Measurements from ENCODE around the gene AK8. TPM values are rescaled to one million over a fixed set of nuclear protein-coding genes. Genes with fewer than 3 reads are reported as not detected.

Gene AK8
- total RNA-seq, 1 donor from 2014 or later = under 0.01 TPM

DNA sequence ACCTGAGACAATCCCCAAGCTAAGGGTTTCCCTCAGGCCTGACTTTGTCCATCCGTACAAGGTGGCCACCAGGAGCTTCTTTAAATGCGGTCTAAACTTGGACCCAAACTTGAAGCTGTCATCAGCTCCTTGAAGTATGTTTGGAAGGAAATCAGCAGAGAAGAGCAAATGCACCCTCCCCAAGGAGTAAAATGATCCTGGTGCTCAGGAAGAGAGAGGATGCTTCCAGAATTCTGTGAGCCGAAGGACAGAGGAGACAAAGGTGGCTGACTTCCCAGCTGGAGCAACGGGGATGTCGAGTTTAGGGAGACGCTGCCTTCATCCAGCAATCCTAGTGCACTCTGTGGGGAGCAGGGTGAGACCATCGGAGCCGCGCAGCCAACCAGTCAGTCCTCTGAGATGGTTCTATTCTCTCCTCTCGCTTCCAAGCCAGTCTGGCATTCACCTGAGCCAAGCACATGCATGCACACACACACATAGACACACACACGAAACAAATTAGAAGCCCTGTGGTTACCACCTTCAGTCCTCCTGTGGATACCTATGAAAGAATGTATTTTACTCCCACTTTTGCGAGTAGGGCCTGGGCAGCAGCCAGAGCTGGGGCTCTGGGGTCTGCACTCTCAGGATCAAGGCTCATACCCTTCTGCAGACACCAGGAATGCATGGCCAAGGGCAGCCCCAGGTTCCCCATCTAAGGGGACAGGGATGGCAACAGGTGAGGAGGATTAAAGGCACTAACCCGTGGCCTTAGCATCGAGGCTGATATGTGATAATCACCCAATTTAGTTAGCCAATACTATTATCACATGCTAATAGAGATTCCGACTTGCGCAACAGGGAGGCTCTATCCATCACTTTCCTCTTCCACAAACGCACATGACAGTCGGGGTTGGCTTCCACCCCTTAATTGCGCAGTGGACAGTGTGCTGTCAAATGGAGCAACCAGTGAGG lies 132.1 kb downstream of the AK8 start:
- no peak for DNase-seq (ENCODE audit: low read depth in 2 of 2)

- DNase-seq (ENCODE audit: low read depth in 2 of 2) = peak in 1 of 2 donors; percentile 15
Measured at GRCh38 chr9:132744881-132745755, 133.0 kb downstream of the AK8 start.

DNA sequence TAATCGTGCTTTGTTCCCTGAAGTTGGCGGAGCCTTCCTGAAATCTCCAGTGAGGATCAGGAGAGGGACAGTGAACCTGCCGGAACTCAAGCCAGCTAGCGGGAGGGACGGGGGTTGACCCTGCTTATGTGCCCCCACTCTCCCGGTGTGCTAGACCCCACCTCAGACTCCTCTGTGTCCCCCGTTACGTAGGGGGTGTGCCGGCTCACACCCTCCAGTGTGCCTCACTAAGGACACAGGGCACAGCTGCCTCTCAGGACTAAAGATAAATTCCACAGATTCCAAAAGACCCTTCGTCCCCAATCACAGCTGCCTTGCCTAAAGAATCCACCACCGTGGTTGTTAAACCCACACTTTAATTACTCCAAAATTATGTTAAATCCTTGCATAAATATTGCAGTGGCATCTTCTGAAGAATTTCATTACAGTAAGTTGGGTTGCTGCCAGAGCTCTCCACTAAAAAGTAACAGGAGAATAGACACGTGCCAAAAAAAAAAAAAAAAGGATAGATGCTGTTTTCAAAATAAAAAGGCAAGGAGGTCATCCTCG lies 134.1 kb downstream of the AK8 start:
- DNase-seq (ENCODE audit: low read depth in 2 of 2) = no peak

DNA sequence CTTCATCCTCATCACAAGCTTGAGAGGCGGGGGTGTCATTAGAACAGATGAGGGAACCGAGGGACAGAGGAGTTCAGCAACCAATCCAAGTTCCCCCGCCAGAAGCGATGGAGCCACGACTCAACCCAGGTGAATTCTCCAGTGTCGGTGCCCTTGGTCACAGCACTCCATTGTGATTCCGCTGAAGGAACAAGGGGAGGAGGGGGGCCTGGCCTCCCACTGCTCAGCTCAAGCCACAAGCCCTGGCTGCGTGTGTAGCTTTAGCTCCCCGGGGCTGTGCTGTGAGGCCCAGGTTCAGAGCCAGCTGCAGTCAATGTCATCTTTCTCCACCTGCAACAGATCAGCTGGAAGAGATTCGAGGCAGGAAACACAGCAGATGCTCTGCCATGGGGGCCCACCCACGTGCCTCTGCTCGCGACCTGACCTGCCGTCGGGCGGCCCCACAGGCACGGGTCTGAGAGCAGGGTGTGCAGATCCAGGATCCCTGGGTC lies 135.2 kb downstream of the AK8 start:
- no peak for DNase-seq (ENCODE audit: low read depth in 2 of 2)

GRCh38 chr9:132740526-132741309 lies 137.4 kb downstream of the AK8 start:
- no peak for DNase-seq (ENCODE audit: low read depth in 2 of 2)

DNA sequence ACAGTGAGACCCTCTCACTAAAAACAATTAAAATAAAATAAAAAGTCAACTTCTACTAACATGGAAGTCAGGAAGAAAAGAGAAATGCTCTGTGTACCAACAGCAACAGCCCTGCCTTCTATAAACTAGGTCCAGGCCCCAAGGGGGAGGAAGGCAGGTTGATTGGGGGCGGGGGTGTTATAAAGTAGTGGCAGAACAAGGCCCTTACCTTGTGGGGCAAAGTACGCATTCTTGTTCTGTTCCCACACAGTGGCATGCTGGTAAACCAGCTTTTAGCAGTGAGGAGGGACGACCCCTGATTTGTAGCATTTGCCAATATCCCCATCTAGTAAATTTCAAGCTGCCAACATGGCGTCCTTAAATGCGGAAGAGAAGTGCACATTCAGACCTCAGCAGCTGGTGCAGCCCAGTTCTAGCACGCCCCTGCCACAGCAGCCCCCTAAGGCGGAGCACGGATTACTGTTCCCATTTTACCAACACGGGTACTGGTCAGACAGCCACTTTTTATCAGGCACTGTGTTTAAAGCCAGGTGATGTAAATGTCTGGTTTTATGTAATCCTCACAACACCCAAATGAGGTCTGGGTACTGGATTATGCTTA lies 138.3 kb downstream of the AK8 start:
- no peak for DNase-seq (ENCODE audit: low read depth in 2 of 2)

- DNase-seq (ENCODE audit: low read depth in 2 of 2) = peak in 1 of 2 donors; percentile 3
Measured at GRCh38 chr9:132733260-132733815, 144.7 kb downstream of the AK8 start.

DNA sequence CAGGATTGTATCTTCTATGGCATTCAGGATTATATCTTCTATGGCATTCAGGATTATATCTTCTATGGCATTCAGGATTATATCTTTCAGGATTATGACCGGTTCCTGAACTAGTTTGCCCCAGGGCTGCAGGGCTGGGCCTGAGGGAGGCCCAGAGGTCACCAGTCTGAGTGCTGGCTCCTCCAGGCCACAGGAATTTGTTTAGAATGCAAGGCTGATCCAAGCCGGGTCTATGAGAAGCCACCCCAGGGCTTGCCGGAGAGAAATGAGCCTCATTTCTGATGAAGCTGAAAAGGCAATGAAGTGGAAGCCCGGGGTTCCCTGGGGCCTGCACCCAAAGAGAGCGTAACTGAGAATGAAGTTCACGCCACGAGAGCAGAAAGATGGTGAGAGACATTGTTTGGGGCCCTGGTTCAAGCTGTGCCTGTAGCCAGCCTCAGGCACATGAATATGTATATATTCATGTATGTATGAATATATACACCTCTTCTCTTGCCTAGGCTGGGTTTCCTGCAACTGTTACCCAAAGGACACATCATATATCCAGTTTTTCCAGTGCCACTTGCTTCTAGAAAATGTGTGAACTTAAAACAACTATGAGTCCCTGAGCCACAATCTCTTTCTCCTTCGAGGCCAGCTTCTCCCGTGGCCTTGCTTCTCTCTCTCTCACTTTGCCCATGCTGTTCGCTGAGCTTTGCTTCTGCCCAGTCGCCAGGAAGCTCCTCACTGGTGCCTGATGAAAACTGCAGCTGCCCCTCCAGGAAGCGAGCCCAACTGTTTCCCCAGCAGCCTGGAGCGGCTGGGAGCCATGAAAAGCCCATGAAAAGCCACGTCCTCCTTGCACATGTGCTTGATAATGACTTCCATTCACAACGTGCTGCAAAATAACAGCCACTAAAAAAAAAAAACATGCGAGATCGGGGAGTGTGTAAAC lies 145.5 kb downstream of the AK8 start:
- DNase-seq (ENCODE audit: low read depth in 2 of 2) = peak in 1 of 2 donors; percentile 19

DNA sequence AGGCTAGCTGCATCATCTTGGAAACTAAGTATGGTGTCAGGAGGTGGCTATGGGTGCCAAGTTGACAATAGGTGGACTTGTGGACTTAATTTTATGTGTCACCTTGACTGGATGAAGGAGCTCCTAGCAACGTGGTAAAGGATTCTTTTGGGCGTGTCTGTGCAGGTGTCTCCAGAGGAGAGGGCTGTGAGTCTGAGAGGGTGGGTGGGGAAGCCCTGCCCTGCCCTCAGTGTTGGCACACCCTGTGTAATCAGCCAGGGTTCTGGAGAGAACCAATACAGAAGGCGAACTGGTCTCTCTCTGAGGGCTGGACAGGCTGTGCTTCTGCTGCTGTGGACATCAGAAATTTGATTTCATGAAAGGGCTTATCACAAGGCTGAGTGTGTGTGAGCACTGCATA lies 146.9 kb downstream of the AK8 start:
- no peak for DNase-seq (ENCODE audit: low read depth in 2 of 2)

DNA sequence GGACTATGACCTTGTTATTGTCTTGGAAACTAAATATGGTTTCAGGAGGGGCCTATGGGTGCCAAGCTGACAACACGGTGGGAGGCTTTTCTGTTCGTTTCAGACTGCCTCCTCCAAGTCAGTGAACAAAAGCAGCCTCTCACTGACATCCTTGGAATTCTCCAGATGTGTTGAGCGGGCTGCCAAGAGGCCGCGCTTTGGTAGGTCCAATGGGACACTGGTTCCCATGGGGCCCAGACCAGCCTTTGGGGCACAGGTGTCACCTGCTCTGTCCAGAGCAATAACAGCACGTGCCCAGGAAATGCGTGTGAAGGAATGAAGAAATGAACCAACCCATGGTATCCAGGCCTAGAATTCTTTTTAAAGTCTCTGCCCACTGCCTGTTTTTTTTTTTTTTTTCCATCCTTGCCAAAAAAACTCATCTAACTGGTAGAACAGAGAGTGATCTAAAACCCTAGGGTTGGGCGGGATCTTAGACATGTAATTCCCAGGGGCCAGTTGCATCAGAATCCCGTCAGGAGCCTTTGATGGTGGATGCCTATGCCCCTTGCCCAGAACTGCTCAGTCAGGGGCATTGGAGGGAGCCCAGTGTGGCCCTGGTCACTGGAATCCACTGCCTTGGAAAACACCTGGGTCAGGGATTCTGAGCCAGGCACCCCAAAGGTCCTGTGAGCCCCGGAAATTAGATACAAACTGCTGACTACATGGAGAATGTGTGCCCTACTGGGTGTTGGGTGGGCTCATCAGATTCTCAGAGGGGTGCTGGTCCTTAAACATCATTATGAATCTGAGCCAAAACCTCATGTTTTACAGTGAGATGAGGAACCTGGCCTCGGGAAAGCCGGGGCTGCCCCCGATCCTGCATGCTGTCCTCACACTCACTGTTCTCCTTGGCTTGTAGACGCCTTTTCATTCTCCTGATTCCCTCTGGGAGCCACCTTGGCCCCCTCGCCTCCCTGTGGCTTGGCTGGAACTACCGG lies 147.7 kb downstream of the AK8 start:
- no peak for DNase-seq (ENCODE audit: low read depth in 2 of 2)

GRCh38 chr9:132729235-132729890 lies 148.7 kb downstream of the AK8 start:
- no peak for DNase-seq (ENCODE audit: low read depth in 2 of 2)

GRCh38 chr9:132728497-132728896 lies 149.6 kb downstream of the AK8 start:
- no peak for DNase-seq (ENCODE audit: low read depth in 2 of 2)

DNA sequence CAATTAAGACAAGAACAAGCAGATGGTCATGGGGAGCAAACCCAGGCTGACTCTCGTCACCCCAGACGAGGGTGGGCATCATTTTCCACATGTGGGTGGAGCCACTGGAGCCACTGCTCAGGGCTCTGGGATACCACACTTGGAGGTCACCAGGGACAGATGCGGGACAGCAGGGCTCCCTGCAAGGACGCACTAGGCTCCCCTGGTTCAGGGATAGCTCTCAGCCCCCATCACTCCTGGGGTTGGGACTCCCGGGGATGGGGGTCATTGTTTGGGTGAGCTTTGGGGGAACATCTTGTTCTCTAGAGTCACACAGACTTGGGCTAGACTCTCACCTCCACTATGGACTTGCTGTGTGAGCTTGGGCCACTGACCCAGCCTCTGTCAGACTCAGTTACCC lies 150.0 kb downstream of the AK8 start:
- DNase-seq (ENCODE audit: low read depth in 2 of 2) = no peak

DNA sequence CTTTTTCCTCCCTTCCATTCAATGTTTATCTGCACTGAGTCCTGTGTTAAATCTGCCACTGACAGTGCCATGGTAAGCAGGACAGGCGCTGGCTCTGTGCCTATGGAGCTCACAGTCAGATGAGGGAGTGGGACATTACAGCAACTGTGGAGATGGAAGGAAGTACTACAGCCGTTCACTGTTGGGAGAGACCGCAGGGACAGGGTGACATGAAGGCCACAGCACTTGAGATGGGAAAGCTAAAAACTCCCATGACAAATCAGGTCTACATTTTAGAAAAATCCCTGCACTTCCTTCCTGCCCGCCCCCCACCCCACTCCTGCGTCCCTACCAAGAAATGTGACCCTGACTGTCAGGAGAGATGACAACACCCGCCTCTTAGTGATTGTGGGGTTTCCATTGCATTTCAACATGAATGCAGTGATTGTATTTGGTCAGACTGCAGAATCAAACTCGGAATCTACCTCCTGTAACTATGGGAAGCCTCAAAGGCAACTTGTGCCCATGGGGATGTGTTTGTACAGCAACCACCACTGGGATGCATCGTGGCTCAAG lies 151.4 kb downstream of the AK8 start:
- no peak for DNase-seq (ENCODE audit: low read depth in 2 of 2)

- DNase-seq (ENCODE audit: low read depth in 2 of 2) = no peak
Measured at GRCh38 chr9:132725306-132725705, 152.8 kb downstream of the AK8 start.

- no peak for DNase-seq (ENCODE audit: low read depth in 2 of 2)
Measured at GRCh38 chr9:132723809-132724208, 154.3 kb downstream of the AK8 start.

DNA sequence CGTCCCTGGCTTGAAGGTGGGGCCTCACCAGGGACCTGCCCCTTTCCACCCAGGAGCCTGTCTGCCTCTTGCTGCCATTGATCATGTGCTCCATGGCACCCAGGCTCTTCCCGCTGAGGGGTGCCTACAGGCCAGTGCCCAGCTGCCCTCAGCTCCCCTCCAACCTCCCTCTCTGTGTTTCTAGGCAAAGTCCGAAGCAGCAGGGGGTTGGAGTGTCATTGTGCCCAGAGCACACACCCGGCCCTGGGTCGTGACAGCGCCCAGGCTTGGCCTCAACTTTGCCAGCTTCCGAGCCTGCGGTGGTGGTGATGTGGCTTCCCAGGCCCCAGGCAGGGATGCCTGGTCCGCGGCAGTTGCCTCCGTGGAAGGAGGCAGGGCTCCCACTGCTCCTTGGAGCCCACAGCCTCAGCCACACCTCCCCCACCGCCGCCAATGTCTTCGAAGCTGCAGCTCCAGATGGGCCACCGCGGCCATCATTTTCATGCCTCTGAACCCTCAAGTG lies 155.5 kb downstream of the AK8 start:
- DNase-seq (ENCODE audit: low read depth in 2 of 2) = no peak

Data from lung microvascular endothelial cell (primary cell).